ENCODE data around the gene TTPAL. TPM values are rescaled to one million over a fixed set of nuclear protein-coding genes. Genes with fewer than 3 reads are reported as not detected.
A peak's percentile ranks its signal among the peaks of the same experiment; 100 is the strongest.

Gene TTPAL
- total RNA-seq, 1 experiment from 2014 or later, result 21.1 TPM

DNA sequence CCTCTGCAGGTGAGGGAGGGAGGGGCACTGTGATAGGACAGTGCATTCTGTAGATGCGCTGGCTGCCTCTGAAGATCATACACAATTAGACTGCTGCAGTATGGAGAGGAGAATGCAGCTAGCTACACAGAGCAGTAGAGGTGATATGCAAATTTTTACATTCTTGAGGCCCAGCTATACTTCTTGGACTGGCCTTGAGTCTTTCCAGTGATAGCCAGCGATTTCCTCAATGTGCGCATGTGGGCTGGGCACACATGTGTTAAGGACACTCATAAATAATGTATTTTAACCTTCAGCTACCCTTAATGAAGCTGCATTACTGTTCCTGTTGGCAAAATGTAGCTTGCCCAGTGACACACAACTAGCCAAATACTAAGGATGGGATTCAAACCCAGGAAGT lies 19.0 kb downstream of the TTPAL start:
- Histone ChIP-seq H3K9ac (ENCODE audit: extremely low read depth, insufficient read length, low read length) (no peak overlapping the region), H3K23ac (ENCODE audit: insufficient read length, low read depth, low read length) (no peak overlapping the region), H3K9me3 (ENCODE audit: control insufficient read depth, low read depth, low read length) (no peaks in the 10 kb centered on the region), H3K14ac (ENCODE audit: insufficient read depth, low read length) (no peak overlapping the region), H2AFZ (ENCODE audit: low read length) (no peak overlapping the region), H2BK5ac (ENCODE audit: insufficient read length, low read length) (no peak overlapping the region), H4K5ac (ENCODE audit: insufficient read length, low read depth, low read length) (no peak overlapping the region), H3K4me1 (ENCODE audit: insufficient read depth, low read length) (no peaks in the 10 kb centered on the region), H3K56ac (ENCODE audit: insufficient read length, low read depth, low read length) (no peak overlapping the region), H3K79me1 (ENCODE audit: insufficient read depth, low read depth, low read length, poor library complexity, severe bottlenecking) (no peaks in the 10 kb centered on the region), H2BK120ac (ENCODE audit: low read depth, low read length, poor library complexity, severe bottlenecking) (no peak overlapping the region), H2BK20ac (ENCODE audit: low read depth, low read length, poor library complexity, severe bottlenecking) (no peak overlapping the region), H4K91ac (ENCODE audit: insufficient read length, low read depth, low read length) (no peak overlapping the region), H2AK5ac (ENCODE audit: insufficient read length, low read length) (no peak overlapping the region), H3T11ph (ENCODE audit: low read length) (no peak overlapping the region), H2BK12ac (ENCODE audit: insufficient read length, low read depth, low read length) (no peak overlapping the region), H3K18ac (ENCODE audit: insufficient read length, low read depth, low read length) (no peak overlapping the region), H3K79me2 (ENCODE audit: insufficient read depth, low read length) (no peaks in the 10 kb centered on the region), H3K23me2 (ENCODE audit: insufficient read length, low read depth, low read length, poor library complexity, severe bottlenecking) (no peaks in the 10 kb centered on the region), H3K4ac (ENCODE audit: low read depth, low read length) (no peak overlapping the region), H4K20me1 (ENCODE audit: control insufficient read depth, insufficient read depth, insufficient read length) (no peaks in the 10 kb centered on the region), H4K8ac (replicated peaks; ENCODE audit: insufficient read length, low read depth, low read length) (no peak overlapping the region), H3K27me3 (ENCODE audit: insufficient read depth, low read length) (no peaks in the 10 kb centered on the region), H3K27ac (ENCODE audit: insufficient read length, low read depth, low read length) (no peak overlapping the region), H3K4me2 (ENCODE audit: insufficient read depth, insufficient read length, low read length) (no peak overlapping the region), H2BK15ac (ENCODE audit: low read depth, low read length) (no peak overlapping the region)
- Mint-ChIP-seq H3K9me3 (no peaks in the 10 kb centered on the region), H3K4me1 (no peaks in the 10 kb centered on the region), H3K36me3 (ENCODE audit: insufficient read depth in 1 of 3, low read depth in 3 of 3) (peaks cover 10 to 55% (median 46%) of the 10 kb centered on the region in 3 experiments; a peak in 5 of 7 replicates), H3K27ac (peak overlapping the region in 2 of 3 experiments; percentile 45 to 75; a peak in 2 of 7 replicates), H3K4me3 (no peak overlapping the region), H3K27me3 (ENCODE audit: low read depth) (no peaks in the 10 kb centered on the region)
- TF ChIP-seq, protein P1, sequence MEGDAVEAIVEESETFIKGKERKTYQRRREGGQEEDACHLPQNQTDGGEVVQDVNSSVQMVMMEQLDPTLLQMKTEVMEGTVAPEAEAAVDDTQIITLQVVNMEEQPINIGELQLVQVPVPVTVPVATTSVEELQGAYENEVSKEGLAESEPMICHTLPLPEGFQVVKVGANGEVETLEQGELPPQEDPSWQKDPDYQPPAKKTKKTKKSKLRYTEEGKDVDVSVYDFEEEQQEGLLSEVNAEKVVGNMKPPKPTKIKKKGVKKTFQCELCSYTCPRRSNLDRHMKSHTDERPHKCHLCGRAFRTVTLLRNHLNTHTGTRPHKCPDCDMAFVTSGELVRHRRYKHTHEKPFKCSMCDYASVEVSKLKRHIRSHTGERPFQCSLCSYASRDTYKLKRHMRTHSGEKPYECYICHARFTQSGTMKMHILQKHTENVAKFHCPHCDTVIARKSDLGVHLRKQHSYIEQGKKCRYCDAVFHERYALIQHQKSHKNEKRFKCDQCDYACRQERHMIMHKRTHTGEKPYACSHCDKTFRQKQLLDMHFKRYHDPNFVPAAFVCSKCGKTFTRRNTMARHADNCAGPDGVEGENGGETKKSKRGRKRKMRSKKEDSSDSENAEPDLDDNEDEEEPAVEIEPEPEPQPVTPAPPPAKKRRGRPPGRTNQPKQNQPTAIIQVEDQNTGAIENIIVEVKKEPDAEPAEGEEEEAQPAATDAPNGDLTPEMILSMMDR (conservative IDR thresholded peaks at IDR 0.05), result no peak
- WGBS (ENCODE audit: extremely low coverage, insufficient read length, low lambda C conversion rate), result no CpG with 5 or more reads among the region's 3 CpGs
- DNase-seq, result no peak

Data from H9 (cell line).